IPS-18a (cell line): Measurements from ENCODE around the gene B4GAT1.

Experiments
- H3K27ac ChIP-seq: one replicate; pipeline ENCODE4 v1.5.1; 2013; ENCODE audit warnings: low read length
- H3K27me3 ChIP-seq: one replicate; pipeline ENCODE4 v1.6.1; 2013; ENCODE audit warnings: mild to moderate bottlenecking, low read length; ENCODE audit not compliant: control insufficient read depth, insufficient read depth
- H3K36me3 ChIP-seq: one replicate; pipeline ENCODE4 v1.6.1; 2013; ENCODE audit warnings: low read depth, low read length; ENCODE audit not compliant: control insufficient read depth
- H3K4me1 ChIP-seq: one replicate; pipeline ENCODE4 v1.6.1; 2013; ENCODE audit warnings: low read depth, low read length; ENCODE audit not compliant: control insufficient read depth
- H3K4me3 ChIP-seq: one replicate; pipeline ENCODE4 v1.5.1; 2013; ENCODE audit warnings: low read length
- H3K9ac ChIP-seq: one replicate; pipeline ENCODE4 v1.6.1; 2013; ENCODE audit warnings: mild to moderate bottlenecking, low read length, moderate library complexity
- H3K9me3 ChIP-seq: one replicate; pipeline ENCODE4 v1.6.1; 2013; ENCODE audit warnings: low read depth, low read length; ENCODE audit not compliant: control insufficient read depth

The B4GAT1 gene

DNA sequence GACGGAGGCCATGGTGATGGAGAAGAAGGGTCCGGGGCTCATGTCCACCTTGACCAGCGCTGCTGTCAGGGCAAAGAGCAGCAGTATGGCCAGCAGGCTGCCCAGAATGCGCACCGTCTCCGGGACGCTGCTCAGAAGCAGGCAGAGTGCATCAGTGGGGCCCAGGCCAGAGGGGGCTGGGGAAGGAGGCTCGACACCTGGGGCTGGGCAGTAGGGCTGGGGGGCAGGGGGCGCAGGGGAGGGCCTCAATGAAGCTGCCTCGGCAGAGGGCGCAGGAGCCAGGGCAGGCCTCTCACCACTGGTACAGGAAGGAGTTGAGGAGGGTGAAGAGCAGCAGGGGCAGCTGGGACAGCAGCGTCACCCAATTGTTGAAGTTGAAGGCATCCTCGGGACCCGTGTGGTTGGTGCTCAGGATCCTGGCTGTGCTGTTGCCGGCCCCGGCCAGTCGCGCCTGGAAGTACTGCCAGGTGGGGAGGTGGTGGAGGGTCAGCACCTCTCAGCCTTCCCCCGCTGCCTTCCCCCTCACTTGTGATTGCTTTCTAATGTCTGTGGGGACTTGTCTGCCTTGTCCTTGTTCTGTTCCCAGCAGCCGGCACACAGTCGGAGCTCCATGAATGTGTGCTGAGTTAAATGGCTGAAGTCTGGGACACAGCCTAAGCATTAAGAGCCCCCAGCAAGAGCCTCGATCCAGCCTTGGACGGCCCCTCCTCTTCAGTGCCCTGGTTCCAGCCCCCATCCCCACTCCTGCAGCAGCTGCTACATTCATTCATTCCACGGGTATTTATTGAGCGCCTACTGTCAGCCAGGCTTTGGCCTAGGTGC is 21.9 kb upstream of the B4GAT1 start:
- Histone ChIP-seq H3K4me1 (peaks cover 18% of the 10 kb centered on the region), H3K9ac (no peak overlapping the region), H3K4me3 (peak overlapping the region; percentile 99), H3K27ac (no peak overlapping the region), H3K36me3 (peaks cover 35% of the 10 kb centered on the region), H3K27me3 (no peaks in the 10 kb centered on the region), H3K9me3 (no peaks in the 10 kb centered on the region)

DNA sequence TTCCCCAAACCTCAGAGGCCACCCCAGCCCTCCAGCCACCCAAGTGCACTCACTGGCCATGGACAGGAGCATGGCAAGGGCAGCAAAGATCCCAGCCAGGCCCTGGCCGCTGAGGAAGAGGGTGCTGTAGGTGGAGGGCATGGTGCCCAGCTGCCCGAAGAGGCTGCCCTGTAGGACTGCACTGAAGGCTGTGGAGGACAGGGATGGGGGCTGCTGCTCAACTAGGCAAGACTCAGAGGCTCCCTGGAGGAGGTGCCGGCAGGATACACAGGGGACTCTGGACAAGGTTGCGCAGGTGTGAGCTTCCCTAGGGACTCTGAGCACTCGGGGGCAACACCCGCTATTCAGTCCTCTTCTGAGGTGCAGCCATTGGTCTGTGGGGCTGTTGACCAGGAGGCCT is 21.1 kb upstream of the B4GAT1 start:
- Histone ChIP-seq H3K27ac (no peak overlapping the region), H3K9me3 (no peaks in the 10 kb centered on the region), H3K27me3 (no peaks in the 10 kb centered on the region), H3K9ac (no peak overlapping the region), H3K4me3 (no peak overlapping the region), H3K4me1 (peaks cover 16% of the 10 kb centered on the region), H3K36me3 (peaks cover 35% of the 10 kb centered on the region)

DNA sequence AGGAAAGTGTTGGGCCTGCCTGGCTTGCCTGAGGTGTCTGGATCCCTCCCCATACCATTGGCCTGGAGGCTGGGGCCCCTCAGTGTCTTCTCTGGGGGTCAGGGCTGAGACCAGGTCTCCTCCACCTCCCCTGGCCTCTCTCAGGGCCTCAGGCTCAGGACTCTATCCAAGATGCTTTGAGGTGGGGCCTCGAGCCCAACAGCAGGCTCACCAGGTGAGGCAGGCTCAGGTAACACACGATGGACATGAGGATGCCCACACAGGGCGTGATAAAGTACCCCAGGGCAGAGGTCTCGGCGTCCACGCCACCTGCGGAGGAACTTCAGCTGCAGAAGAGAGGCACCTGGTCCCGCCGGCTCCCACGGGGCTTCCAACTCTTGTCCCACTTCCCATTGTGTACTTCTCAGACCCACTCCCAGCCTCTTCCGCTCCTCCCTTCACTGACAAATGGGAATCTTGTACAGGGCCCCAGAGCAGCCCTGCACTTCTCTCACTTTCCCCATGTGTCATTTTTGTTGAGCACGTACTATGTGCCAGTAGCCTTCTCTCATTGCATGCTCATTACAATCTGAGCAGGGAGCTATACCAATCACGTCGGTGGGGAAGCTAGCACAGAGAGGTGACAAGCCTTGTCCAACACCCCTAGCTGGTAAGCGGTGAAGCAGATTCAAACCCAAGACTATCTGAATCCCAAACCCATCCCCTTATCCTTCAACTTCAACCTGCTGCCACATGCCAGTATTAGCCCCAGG is 20.3 kb upstream of the B4GAT1 start:
- peaks cover 40% of the 10 kb centered on the region for H3K36me3 ChIP-seq

DNA sequence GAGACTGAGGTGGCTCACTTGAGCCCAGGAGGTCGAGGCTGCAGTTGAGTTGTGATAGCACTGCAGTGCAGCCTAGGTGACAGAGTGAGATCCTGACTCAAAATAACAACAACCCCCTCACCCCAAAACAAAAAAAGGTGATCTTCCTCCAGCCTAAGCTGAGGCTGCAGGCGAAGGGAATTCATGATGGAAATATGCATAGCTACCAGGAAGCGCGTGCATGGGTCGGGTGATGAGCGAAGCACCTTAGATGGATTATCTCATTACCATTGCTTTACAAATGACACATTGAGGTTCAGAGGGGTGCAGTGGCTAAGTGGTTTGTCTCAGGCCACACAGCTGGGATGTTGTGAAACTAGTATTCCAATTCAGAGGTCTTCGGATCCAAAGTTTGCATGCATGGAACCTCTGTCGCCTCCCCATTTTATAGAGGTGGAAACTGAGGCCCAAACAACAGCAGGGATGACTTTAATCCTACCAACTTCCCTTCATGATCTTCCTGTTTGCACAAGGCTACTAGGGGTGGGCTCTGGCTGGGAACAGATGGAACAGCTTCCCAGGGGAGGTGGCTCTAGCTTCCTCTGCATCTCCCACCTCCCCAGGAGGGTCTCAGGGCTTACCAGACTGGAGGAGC is 19.5 kb upstream of the B4GAT1 start:
- Histone ChIP-seq H3K4me3 (no peak overlapping the region), H3K9me3 (no peaks in the 10 kb centered on the region), H3K27ac (no peak overlapping the region), H3K4me1 (peaks cover 9% of the 10 kb centered on the region), H3K27me3 (no peaks in the 10 kb centered on the region), H3K36me3 (peaks cover 48% of the 10 kb centered on the region), H3K9ac (no peak overlapping the region)

More for the DNA sequence above, 20.3 kb upstream of the B4GAT1 start:
- H3K27me3 ChIP-seq, result no peaks in the 10 kb centered on the region
- no peaks in the 10 kb centered on the region for H3K9me3 ChIP-seq
- H3K4me1 ChIP-seq, result peaks cover 11% of the 10 kb centered on the region
- no peak overlapping the region for H3K27ac ChIP-seq
- no peak overlapping the region for H3K4me3 ChIP-seq
- no peak overlapping the region for H3K9ac ChIP-seq

DNA sequence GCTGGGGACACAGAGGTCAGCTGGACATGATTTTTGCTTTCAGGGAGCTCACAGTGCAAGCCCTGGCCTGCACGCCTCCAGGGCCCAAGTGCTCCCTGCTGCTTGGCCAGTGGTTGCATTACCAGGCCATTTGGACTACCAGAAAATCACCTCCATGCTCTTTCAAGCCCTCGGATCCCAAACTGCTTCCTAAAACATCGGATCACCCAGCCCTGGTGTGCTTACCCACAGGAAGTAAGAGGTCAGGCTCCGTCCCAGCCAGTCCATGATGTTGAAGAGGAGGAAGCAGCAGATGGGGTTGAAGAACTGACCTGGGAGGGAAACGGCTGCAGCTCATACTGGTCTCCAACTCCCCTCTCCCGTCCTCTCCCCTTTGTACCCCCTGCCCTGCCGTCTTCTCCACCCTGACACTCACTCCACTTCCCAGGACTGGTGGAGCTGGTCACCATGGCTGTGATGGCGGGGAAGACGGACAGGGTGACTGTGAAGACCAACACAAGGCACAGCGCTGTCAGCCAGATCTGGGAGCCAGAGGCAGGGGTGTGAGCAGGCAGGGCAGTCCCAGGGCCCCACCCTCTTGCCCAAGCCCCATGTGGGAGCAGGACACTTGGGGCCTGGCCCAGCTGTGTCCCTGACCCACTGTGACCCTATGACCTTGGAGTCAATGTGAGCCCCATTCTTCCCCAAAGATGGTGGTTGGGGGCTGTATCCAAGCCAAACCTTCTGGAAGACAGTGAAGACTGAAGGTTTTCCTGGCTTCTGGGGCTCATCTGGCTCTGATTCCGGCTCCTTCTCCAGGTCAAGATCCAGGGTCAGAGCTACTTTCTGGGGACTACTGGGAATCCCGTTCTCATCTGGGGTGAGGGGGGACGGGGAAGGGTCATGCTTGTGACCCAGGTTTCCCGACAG is 18.5 kb upstream of the B4GAT1 start:
- peaks cover 9% of the 10 kb centered on the region for H3K4me1 ChIP-seq
- H3K9me3 ChIP-seq, result no peaks in the 10 kb centered on the region
- no peaks in the 10 kb centered on the region for H3K27me3 ChIP-seq
- no peak overlapping the region for H3K27ac ChIP-seq
- no peak overlapping the region for H3K9ac ChIP-seq
- peaks cover 51% of the 10 kb centered on the region for H3K36me3 ChIP-seq
- no peak overlapping the region for H3K4me3 ChIP-seq

DNA sequence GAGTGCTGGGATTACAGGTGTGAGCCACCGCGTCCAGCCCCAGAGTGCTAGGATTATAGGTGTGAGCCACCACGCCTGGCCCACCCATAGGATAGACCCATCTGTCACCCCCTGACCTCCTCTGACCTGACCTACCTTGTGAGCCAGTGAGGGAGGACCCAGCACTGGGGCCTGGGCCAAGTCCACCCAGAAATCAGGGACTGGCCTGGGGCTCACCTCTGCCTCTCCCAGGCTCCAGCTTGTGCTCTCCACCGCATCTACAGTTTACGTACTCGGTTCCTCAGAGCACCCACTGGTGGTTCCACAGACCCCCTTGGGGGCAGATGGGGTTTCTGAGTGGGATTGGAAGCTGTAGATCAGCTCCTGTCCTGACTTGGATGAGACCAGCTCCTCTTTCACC is 17.7 kb upstream of the B4GAT1 start:
- H3K27ac ChIP-seq, result no peak overlapping the region
- H3K27me3 ChIP-seq, result no peaks in the 10 kb centered on the region
- no peak overlapping the region for H3K4me3 ChIP-seq
- no peaks in the 10 kb centered on the region for H3K9me3 ChIP-seq
- no peak overlapping the region for H3K9ac ChIP-seq
- peaks cover 7% of the 10 kb centered on the region for H3K4me1 ChIP-seq
- peaks cover 51% of the 10 kb centered on the region for H3K36me3 ChIP-seq

DNA sequence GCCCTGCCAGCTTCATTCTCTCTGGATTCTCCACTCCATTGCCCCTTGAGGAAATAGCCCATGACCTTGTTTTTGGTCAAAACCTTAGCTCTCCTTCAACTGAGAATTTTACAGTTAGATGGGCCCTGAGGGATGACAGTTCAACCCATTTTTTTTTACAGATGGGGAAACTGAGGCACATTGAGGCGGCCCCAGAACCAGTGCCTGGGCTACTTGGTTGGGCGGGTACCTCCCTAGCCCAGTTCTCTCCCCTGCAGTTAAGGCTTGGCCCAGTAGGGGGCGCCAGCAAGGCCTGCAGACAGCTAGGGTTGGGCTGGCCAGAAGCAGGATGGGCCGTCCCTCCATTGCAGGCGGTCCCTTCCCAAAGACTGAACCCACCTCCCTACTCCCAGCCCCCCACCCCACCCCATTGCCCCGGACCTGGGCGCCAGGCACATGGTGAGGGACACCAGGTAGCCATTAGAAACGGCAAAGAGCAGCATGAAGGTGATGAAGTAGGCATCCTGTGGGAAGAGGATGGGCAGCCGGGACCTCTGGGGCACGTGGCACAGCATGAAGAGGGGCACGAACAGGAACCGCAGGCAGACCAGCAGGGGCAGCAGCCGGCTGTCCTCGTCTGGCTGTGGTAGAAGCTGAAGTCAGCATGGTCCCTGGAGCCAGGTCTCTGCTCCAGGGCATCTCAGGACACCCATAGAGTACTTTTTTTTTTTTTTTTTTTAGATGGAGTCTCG is 16.5 kb upstream of the B4GAT1 start:
- Histone ChIP-seq H3K9ac (no peak overlapping the region), H3K4me1 (no peaks in the 10 kb centered on the region), H3K36me3 (peaks cover 47% of the 10 kb centered on the region), H3K9me3 (no peaks in the 10 kb centered on the region), H3K27ac (no peak overlapping the region), H3K27me3 (no peaks in the 10 kb centered on the region), H3K4me3 (no peak overlapping the region)

DNA sequence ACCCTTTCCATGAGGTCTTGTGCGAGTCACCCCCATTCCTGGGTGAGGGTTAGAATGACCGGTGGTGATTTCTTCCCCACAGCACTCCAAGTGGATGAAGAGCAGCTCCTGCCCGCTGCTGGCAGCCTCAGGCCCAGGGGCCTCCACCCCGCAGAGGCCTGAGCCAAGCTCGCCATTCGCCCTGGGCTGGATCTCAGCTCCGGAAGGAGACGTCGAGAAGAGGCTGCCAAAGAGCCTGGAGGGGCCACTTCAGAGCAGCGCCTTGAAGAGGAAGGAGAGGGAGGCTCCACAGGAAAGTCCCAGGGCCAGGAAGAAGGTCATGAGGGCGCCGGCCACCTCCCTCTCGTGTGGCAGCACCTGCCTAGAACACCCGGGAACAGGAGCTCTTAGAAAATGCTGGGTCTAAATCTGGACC is 15.8 kb upstream of the B4GAT1 start:
- peaks cover 39% of the 10 kb centered on the region for H3K36me3 ChIP-seq

DNA sequence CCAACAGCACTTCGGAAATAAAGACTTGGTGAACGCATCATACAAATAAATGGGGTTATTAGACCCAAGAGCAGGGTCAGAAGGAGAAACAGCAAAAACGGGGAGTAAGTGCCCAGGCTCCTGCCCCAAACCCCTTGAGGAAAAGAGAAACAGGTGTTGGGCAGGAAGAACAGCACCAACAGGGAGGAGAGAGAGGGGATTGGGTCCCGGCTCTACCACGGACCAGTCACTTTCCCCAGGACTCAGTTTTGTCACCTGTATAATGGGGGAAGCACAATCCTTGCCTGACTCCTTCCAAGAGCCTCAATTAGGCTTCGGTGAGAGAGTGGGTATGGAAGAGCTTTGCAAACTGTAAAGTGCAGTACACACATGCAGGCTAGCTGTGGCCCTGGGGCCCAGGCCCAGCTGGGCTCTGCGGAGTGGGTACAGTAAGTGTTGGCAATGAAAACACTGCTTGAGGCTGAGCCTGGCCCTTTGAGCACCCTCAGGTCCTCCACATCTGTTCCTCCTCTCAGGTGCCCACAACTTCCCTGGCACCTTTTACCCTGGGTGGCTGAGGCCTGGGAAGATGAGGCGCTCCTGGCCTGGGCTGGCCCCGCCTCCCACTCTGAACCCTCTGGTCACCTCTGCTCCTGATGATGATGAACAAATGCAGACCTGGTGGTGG is 15.2 kb upstream of the B4GAT1 start:
- no peaks in the 10 kb centered on the region for H3K4me1 ChIP-seq
- no peak overlapping the region for H3K9ac ChIP-seq
- H3K9me3 ChIP-seq, result no peaks in the 10 kb centered on the region
- H3K27ac ChIP-seq, result no peak overlapping the region
- no peaks in the 10 kb centered on the region for H3K27me3 ChIP-seq
- no peak overlapping the region for H3K4me3 ChIP-seq
- peaks cover 34% of the 10 kb centered on the region for H3K36me3 ChIP-seq

More for the DNA sequence above, 15.8 kb upstream of the B4GAT1 start:
- Histone ChIP-seq H3K4me3 (no peak overlapping the region), H3K27me3 (no peaks in the 10 kb centered on the region), H3K9ac (no peak overlapping the region), H3K27ac (no peak overlapping the region), H3K4me1 (no peaks in the 10 kb centered on the region), H3K9me3 (no peaks in the 10 kb centered on the region)

DNA sequence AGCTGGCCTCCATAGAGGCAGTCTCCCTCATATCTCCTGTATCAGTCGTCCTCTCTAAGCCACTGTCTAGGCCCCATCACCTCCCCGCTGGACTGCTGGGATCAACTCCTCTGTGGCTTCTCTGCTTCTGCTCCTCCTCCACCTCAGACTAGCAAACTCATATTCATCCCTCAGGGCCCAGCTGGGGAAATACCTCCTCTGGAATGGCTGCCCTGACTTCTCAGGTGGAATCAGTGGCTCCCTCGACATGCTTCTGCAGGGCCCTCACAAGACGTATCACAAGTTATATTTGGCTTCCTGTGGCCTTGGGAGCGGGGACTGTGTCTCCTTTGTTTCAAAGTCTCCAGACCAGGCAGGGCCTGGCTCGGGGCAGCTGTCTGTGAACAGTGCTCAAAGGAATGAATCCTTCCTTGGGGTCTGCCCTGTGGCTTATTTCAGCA is 14.1 kb upstream of the B4GAT1 start:
- H3K4me3 ChIP-seq, result no peak overlapping the region
- H3K9ac ChIP-seq, result no peak overlapping the region
- H3K4me1 ChIP-seq, result no peaks in the 10 kb centered on the region
- peaks cover 24% of the 10 kb centered on the region for H3K36me3 ChIP-seq
- no peak overlapping the region for H3K27ac ChIP-seq
- H3K9me3 ChIP-seq, result no peaks in the 10 kb centered on the region
- no peaks in the 10 kb centered on the region for H3K27me3 ChIP-seq
